ENCODE data around the gene CACTIN. TPM values are rescaled to one million over a fixed set of nuclear protein-coding genes. Genes with fewer than 3 reads are reported as not detected.

Gene CACTIN
- total RNA-seq, 4 donors from 2014 or later, result 22.6 to 29.9 (median 27.9) TPM

DNA sequence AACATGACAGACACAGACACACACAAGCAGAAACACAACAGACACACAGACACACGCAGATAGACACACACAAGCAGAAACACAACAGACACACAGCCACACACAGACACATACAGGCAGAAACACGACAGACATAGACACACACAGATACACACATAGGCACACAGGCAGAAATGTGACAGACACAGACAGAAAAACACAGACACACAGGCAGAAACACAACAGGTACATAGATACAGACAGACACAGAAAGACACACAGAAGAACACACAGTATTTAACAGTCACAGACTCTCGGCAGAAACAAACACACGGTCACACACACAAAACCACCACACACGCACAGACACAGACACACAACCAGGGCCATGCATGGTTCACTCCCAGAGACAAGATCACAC is 20.8 kb downstream of the CACTIN start:
- peaks cover 53% of the 10 kb centered on the region for H3K4me1 ChIP-seq
- H3K9me3 ChIP-seq, result no peaks in the 10 kb centered on the region
- WGBS, result 29% methylated on average over 5 of the region's 5 CpGs
- H3K27me3 ChIP-seq, result peaks cover 8% of the 10 kb centered on the region
- no peak overlapping the region for H3K27ac ChIP-seq
- H3K4me3 ChIP-seq, result peak overlapping the region; percentile 49
- DNase-seq (ENCODE audit: low spot score in 2 of 2), result no peak
- TF ChIP-seq POLR2A (IDR thresholded peaks at IDR 0.05) (no peak), POLR2AphosphoS5 (IDR thresholded peaks at IDR 0.05) (no peak), EP300 (IDR thresholded peaks at IDR 0.05) (no peak)
- TF ChIP-seq, protein P1, sequence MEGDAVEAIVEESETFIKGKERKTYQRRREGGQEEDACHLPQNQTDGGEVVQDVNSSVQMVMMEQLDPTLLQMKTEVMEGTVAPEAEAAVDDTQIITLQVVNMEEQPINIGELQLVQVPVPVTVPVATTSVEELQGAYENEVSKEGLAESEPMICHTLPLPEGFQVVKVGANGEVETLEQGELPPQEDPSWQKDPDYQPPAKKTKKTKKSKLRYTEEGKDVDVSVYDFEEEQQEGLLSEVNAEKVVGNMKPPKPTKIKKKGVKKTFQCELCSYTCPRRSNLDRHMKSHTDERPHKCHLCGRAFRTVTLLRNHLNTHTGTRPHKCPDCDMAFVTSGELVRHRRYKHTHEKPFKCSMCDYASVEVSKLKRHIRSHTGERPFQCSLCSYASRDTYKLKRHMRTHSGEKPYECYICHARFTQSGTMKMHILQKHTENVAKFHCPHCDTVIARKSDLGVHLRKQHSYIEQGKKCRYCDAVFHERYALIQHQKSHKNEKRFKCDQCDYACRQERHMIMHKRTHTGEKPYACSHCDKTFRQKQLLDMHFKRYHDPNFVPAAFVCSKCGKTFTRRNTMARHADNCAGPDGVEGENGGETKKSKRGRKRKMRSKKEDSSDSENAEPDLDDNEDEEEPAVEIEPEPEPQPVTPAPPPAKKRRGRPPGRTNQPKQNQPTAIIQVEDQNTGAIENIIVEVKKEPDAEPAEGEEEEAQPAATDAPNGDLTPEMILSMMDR (IDR thresholded peaks at IDR 0.05), result no peak
- H3K36me3 ChIP-seq, result peaks cover 7% of the 10 kb centered on the region

DNA sequence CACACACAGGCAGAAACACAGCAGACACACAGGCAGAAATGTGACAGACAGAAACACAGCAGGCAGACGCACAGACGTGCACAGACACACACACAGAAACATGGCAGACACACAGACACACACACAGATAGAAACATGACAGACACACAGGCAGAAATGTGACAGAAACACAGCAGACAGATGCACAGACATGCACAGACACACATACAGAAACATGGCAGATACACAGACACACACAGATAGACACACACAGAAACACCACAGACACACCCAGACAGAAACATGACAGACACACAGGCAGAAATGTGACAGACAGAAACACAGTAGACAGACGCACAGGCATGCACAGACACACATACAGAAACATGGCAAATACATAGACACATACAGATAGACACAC is 21.2 kb downstream of the CACTIN start:
- no peaks in the 10 kb centered on the region for H3K9me3 ChIP-seq
- DNase-seq (ENCODE audit: low spot score in 2 of 2), result no peak
- peaks cover 8% of the 10 kb centered on the region for H3K27me3 ChIP-seq
- H3K4me3 ChIP-seq, result no peak overlapping the region
- no peak overlapping the region for H3K27ac ChIP-seq
- H3K4me1 ChIP-seq, result peaks cover 49% of the 10 kb centered on the region
- WGBS, result 53% methylated on average over 3 of the region's 3 CpGs
- TF ChIP-seq POLR2AphosphoS5 (IDR thresholded peaks at IDR 0.05) (no peak), EP300 (IDR thresholded peaks at IDR 0.05) (no peak), POLR2A (IDR thresholded peaks at IDR 0.05) (no peak)
- TF ChIP-seq, protein P1 (IDR thresholded peaks at IDR 0.05), result no peak
- H3K36me3 ChIP-seq, result peaks cover 3% of the 10 kb centered on the region

DNA sequence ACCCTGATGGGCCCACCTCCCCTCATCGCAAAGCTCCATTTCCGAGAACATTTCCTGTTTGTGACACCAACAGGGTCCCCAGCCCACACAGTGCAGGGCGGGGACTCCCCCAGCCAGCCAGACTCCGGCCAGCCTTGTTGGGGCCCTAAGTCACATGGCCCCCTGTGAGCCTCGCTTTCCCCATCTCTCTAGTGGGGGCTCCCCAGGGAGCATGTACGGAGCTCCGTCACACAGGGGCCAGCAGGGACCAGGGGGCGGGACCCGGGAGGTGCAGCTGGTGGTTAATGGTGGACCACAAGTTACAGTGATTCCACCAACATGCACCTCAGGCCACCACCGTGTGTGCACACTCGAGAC is 21.6 kb downstream of the CACTIN start:
- Histone ChIP-seq H3K36me3 (no peaks in the 10 kb centered on the region), H3K4me3 (no peak overlapping the region), H3K9me3 (no peaks in the 10 kb centered on the region), H3K4me1 (peaks cover 47% of the 10 kb centered on the region), H3K27ac (no peak overlapping the region), H3K27me3 (peaks cover 8% of the 10 kb centered on the region)
- TF ChIP-seq POLR2AphosphoS5 (IDR thresholded peaks at IDR 0.05), result no peak
- no peak for TF ChIP-seq POLR2A (IDR thresholded peaks at IDR 0.05)
- TF ChIP-seq, protein P1 (IDR thresholded peaks at IDR 0.05), result no peak
- TF ChIP-seq EP300 (IDR thresholded peaks at IDR 0.05), result no peak
- 20% methylated on average over 1 of the region's 11 CpGs for WGBS
- no peak for DNase-seq (ENCODE audit: low spot score in 2 of 2)

DNA sequence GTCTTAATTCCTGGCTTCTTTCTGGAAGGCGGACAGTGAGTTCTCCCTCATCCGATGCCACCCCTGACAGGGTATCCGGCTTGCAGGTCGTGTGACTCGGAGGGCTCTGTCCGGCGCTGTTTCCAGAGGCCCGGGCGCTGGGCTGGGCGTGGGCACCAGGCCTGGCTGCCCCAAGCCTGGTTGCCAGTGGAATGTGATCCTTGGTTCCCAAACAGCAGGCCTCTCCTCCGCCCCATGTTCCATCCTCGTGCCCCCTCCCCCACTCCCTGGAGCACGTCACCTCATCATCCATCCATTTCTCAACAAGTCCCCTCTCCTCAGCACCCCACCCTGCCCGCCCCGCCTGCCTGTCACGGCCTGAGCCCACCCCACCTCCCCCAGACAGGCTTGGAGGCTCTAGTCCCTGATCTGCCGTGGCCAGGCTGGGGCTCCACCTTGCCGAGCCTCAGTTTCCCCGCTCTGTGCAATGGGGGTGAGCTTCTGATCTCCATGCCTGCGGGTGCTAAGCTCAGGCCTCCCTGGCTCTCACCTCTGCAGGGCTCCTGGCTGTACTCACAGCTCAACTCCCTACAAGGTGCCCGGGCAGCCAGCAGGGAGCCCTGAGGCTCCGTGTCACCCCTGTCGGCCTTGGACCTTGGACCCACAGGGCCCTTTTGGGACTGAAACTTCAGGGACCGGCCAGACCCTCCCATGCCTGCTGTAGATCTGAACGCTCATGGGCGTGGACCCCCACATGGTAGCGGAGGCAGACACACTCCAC is 22.2 kb downstream of the CACTIN start:
- Histone ChIP-seq H3K36me3 (no peaks in the 10 kb centered on the region), H3K27ac (no peak overlapping the region), H3K4me1 (peaks cover 47% of the 10 kb centered on the region), H3K27me3 (peaks cover 8% of the 10 kb centered on the region), H3K4me3 (no peak overlapping the region), H3K9me3 (no peaks in the 10 kb centered on the region)
- peak in 1 of 2 donors; percentile 60 for DNase-seq (ENCODE audit: low spot score in 2 of 2)
- WGBS, result 84% methylated on average over 18 of the region's 27 CpGs
- TF ChIP-seq POLR2A (IDR thresholded peaks at IDR 0.05) (no peak), POLR2AphosphoS5 (IDR thresholded peaks at IDR 0.05) (no peak), EP300 (IDR thresholded peaks at IDR 0.05) (no peak)
- TF ChIP-seq, protein P1 (IDR thresholded peaks at IDR 0.05), result no peak

DNA sequence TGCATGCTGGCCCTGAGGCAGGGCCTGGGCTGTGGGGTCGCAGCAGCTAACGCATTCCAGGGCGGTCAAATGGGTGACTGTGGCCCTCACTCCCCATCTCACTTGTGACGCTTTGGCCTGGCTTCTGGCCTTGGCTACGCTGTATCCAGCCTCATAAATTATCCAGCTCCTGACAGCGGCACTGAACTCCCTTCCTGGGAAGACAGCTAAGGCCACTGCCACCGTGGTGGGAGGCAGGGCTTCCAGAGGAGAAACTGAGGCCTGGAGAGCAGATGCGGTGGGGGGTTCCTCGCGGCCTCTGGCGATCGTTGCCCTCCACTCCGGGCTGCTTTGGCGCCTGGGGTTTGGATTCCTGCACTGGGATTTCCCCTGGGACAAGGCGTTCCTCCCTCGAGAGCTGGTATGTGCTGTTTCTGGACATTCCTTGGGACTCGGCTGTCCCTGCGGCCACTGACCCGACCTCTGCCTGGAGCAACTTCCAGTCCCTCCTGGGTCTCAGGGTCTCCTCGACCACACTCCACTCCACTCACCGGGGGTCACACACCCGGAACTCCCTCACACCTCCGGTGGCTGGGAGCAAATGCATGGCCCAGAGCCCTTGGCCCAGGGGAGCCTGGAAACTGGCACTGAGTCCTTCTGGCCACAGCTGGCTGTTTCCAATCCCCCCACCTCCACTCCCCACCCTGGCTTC is 23.3 kb downstream of the CACTIN start:
- Histone ChIP-seq H3K27me3 (peaks cover 8% of the 10 kb centered on the region), H3K36me3 (no peaks in the 10 kb centered on the region), H3K4me1 (peaks cover 37% of the 10 kb centered on the region), H3K4me3 (no peak overlapping the region), H3K9me3 (no peaks in the 10 kb centered on the region), H3K27ac (no peak overlapping the region)
- no peak for TF ChIP-seq POLR2AphosphoS5 (IDR thresholded peaks at IDR 0.05)
- TF ChIP-seq, protein P1 (IDR thresholded peaks at IDR 0.05), result no peak
- TF ChIP-seq EP300 (IDR thresholded peaks at IDR 0.05), result no peak
- TF ChIP-seq POLR2A (IDR thresholded peaks at IDR 0.05), result no peak
- WGBS, result 62% methylated on average over 17 of the region's 23 CpGs
- peak in 1 of 2 donors; percentile 77 for DNase-seq (ENCODE audit: low spot score in 2 of 2)

Data from suprapubic skin (tissue), 4 donors.